ENCODE results near the gene CNTN5. TPM values are rescaled to one million over a fixed set of nuclear protein-coding genes. Genes with fewer than 3 reads are reported as not detected.

The CNTN5 gene
- total RNA-seq, 3 donors from 2014 or later (not counting 1 experiment from before 2014, with no cell fraction given): not detected

GRCh38 chr11:99593197-99593596 lies 572.4 kb downstream of the CNTN5 start:
- Histone ChIP-seq H3K27me3 (ENCODE audit: control insufficient read depth, insufficient read depth, low read length) (no peaks in the 10 kb centered on the region), H3K9me3 (ENCODE audit: control insufficient read depth, insufficient read depth, low read length) (peaks cover 2% of the 10 kb centered on the region), H3K4me1 (ENCODE audit: control insufficient read depth, insufficient read depth, low read length) (no peaks in the 10 kb centered on the region), H3K27ac (ENCODE audit: low read length) (no peak overlapping the region), H3K36me3 (ENCODE audit: control insufficient read depth, insufficient read depth, low read length) (no peaks in the 10 kb centered on the region), H3K4me3 (ENCODE audit: low read length) (no peak overlapping the region)
- H3K4me1 Mint-ChIP-seq: no peaks in the 10 kb centered on the region
- no peak overlapping the region for H3K4me3 Mint-ChIP-seq
- intact Hi-C loops (cut with micrococcal nuclease): no loop called here
- DNase-seq (no peak), ATAC-seq (no peak)
- no CpG with 5 or more reads among the region's 1 CpG for WGBS (ENCODE audit: insufficient coverage)
- no peak for TF ChIP-seq CTCF (IDR thresholded peaks at IDR 0.05)
- no peak overlapping the region for H3K27ac Mint-ChIP-seq
- H3K36me3 Mint-ChIP-seq: no peaks in the 10 kb centered on the region
- peaks cover 16 to 25% of the 10 kb centered on the region in 2 donors for H3K9me3 Mint-ChIP-seq
- no peaks in the 10 kb centered on the region for H3K27me3 Mint-ChIP-seq (ENCODE audit: low read depth in 2 of 2)

DNA sequence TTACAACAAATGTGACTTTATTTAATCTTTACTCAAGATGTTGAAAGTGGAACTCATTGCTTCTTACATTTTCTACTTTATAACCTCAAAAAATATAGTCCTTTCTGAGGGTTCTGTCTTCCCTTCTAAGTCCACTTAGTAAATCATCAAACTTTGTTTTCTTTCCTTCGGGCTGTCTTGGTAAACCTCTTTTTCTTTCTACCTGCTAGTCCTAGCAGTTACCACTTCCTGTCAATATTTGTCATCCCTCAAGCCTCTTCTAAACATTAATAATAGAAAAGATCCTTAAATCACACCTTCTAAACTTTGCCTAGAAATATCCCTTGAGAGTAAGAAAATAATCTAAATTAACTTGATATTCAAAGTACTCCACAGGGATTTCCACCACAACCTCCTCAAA lies 580.4 kb downstream of the CNTN5 start:
- Mint-ChIP-seq H3K27ac (no peak overlapping the region), H3K9me3 (peaks cover 13 to 14% of the 10 kb centered on the region in 2 donors), H3K4me1 (no peaks in the 10 kb centered on the region), H3K4me3 (no peak overlapping the region), H3K27me3 (ENCODE audit: low read depth in 2 of 2) (no peaks in the 10 kb centered on the region), H3K36me3 (peaks cover 11% of the 10 kb centered on the region)
- H3K27me3 ChIP-seq (ENCODE audit: control insufficient read depth, insufficient read depth, low read length): no peaks in the 10 kb centered on the region
- no peak overlapping the region for H3K27ac ChIP-seq (ENCODE audit: low read length)
- DNase-seq: no peak
- WGBS (ENCODE audit: insufficient coverage): 100% methylated on average over 1 of the region's 1 CpG
- no peak overlapping the region for H3K4me3 ChIP-seq (ENCODE audit: low read length)
- intact Hi-C loops (cut with micrococcal nuclease): no loop called here
- no peaks in the 10 kb centered on the region for H3K9me3 ChIP-seq (ENCODE audit: control insufficient read depth, insufficient read depth, low read length)
- H3K36me3 ChIP-seq (ENCODE audit: control insufficient read depth, insufficient read depth, low read length): no peaks in the 10 kb centered on the region
- no peaks in the 10 kb centered on the region for H3K4me1 ChIP-seq (ENCODE audit: control insufficient read depth, insufficient read depth, low read length)
- no peak for ATAC-seq
- no peak for TF ChIP-seq CTCF (IDR thresholded peaks at IDR 0.05)

DNA sequence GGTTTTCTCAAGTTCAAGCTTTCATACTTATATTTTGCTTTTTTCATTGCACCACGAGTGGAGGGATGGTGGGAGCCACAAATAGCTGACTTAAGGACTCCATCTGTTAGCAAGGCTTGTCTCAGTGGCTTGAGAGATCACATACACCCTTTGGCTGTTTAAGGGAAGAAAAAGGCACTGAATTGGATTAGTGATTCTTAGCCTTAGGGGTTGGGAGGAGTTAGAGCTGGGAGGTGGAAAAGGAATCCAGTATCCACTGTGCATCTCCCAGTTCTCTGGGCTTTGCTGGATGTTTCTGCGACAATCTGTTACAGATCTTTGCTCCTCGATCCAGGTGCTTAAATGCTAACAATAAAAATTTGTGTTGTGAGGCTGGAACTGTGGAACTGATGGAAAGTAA lies 593.6 kb downstream of the CNTN5 start:
- Mint-ChIP-seq H3K27me3 (ENCODE audit: low read depth in 2 of 2) (no peaks in the 10 kb centered on the region), H3K27ac (no peak overlapping the region), H3K4me1 (no peaks in the 10 kb centered on the region), H3K9me3 (peaks cover 19 to 27% of the 10 kb centered on the region in 2 donors), H3K4me3 (no peak overlapping the region), H3K36me3 (no peaks in the 10 kb centered on the region)
- intact Hi-C loops (cut with micrococcal nuclease): no loop called here
- DNase-seq: no peak
- H3K27me3 ChIP-seq (ENCODE audit: control insufficient read depth, insufficient read depth, low read length): no peaks in the 10 kb centered on the region
- no peak for TF ChIP-seq CTCF (IDR thresholded peaks at IDR 0.05)
- ATAC-seq: no peak
- H3K9me3 ChIP-seq (ENCODE audit: control insufficient read depth, insufficient read depth, low read length): peaks cover 4% of the 10 kb centered on the region
- H3K27ac ChIP-seq (ENCODE audit: low read length): no peak overlapping the region
- no peak overlapping the region for H3K4me3 ChIP-seq (ENCODE audit: low read length)
- 62% methylated on average over 3 of the region's 3 CpGs for WGBS (ENCODE audit: insufficient coverage)
- no peaks in the 10 kb centered on the region for H3K36me3 ChIP-seq (ENCODE audit: control insufficient read depth, insufficient read depth, low read length)
- H3K4me1 ChIP-seq (ENCODE audit: control insufficient read depth, insufficient read depth, low read length): no peaks in the 10 kb centered on the region

DNA sequence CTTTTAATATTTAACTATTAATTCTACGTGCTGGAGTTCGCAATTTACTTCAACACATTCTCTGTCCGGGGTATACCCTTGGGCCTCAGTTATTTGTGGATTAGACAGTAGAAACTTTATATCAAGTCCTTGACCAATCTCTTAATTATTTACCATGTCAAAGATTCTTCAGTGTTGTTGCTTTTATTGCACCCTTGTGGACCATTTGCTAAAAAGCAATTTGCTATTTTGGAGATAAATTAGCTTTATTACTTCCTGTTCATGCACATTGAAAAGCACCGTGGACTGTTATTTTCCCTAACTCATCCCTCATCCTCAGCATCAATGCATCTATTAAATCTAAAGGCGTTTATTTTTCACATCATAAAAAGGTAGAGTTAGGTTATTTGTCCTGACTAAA lies 609.9 kb downstream of the CNTN5 start:
- Mint-ChIP-seq H3K27ac (no peak overlapping the region), H3K36me3 (no peaks in the 10 kb centered on the region), H3K9me3 (peaks cover 11 to 19% of the 10 kb centered on the region in 2 donors), H3K27me3 (ENCODE audit: low read depth in 2 of 2) (no peaks in the 10 kb centered on the region), H3K4me3 (no peak overlapping the region), H3K4me1 (no peaks in the 10 kb centered on the region)
- Histone ChIP-seq H3K9me3 (ENCODE audit: control insufficient read depth, insufficient read depth, low read length) (no peaks in the 10 kb centered on the region), H3K4me3 (ENCODE audit: low read length) (no peak overlapping the region), H3K4me1 (ENCODE audit: control insufficient read depth, insufficient read depth, low read length) (no peaks in the 10 kb centered on the region), H3K36me3 (ENCODE audit: control insufficient read depth, insufficient read depth, low read length) (no peaks in the 10 kb centered on the region), H3K27me3 (ENCODE audit: control insufficient read depth, insufficient read depth, low read length) (no peaks in the 10 kb centered on the region), H3K27ac (ENCODE audit: low read length) (no peak overlapping the region)
- intact Hi-C loops (cut with micrococcal nuclease): no loop called here
- DNase-seq (no peak), ATAC-seq (no peak)
- 81% methylated on average over 3 of the region's 5 CpGs for WGBS (ENCODE audit: insufficient coverage)
- no peak for TF ChIP-seq CTCF (IDR thresholded peaks at IDR 0.05)
